HEK293T (cell line): ENCODE data around the gene RAD51B.

Experiments used
- CTBP1 ChIP-seq: fragments of 450-650 bp; IDR thresholded peaks from 2 replicates; pipeline ENCODE4 v1.6.1; 2016; ENCODE audit warnings: borderline replicate concordance
- FOXM1 ChIP-seq: fragments of 450-650 bp; IDR thresholded peaks from 2 replicates; pipeline ENCODE4 v1.6.1; 2017; ENCODE audit warnings: mild to moderate bottlenecking, borderline replicate concordance
- HDGF ChIP-seq: fragments of 450-650 bp; IDR thresholded peaks from 2 replicates; pipeline ENCODE4 v1.6.1; 2017; ENCODE audit warnings: antibody characterized with exemption, borderline replicate concordance
- TF ChIP-seq, protein P1 (sequence below): fragments of 450-650 bp; IDR thresholded peaks from 2 replicates; pipeline ENCODE4 v1.6.1; 2016

GRCh38 chr14:68074765-68075381, 255.3 kb downstream of the RAD51B start:
- TF ChIP-seq CTBP1 (no peak), FOXM1 (no peak), HDGF (no peak)
- TF ChIP-seq, protein P1, sequence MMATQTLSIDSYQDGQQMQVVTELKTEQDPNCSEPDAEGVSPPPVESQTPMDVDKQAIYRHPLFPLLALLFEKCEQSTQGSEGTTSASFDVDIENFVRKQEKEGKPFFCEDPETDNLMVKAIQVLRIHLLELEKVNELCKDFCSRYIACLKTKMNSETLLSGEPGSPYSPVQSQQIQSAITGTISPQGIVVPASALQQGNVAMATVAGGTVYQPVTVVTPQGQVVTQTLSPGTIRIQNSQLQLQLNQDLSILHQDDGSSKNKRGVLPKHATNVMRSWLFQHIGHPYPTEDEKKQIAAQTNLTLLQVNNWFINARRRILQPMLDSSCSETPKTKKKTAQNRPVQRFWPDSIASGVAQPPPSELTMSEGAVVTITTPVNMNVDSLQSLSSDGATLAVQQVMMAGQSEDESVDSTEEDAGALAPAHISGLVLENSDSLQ, result no peak
